ENCODE results near the gene COASY.
A peak's percentile ranks its signal among the peaks of the same experiment; 100 is the strongest.

The COASY gene

DNA sequence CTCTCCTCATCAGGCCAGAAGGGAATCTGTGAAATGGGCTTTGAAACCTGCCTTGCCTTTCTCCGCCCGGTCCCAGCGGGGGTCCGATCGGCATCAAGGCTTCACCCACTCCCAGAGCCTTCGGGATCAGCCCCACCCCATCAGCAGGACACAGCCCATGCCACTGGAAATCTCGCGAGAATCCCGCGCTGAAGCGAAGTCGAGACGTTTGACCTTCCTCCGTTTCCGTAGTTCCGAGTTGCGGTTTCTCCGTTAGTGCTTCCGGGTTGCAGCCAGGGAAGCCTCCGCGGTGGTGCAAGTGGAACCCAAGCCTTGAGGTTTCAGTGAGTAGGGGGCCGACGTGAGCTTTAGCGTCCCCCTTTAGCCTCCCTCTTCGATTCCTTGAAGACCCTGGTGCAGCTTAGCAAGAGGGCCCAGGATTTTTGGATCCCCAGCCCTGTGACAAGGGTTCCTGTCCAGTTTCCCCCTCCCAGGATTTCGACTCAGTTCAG lies at the start of gene COASY:
TSS of gene COASY (plus strand) at position 252 of the 491 bp plus-strand sequence. CDS start 475 bp downstream, outside the sequence.
- peak within 1 kb of the TSS; percentile 83 for H3K4me3 ChIP-seq (ENCODE audit: low read depth, low read length)
- DNase-seq (ENCODE audit: low read depth, low spot score) = peak; percentile 85
- ChIA-PET POLR2A (no interaction called here), CTCF (no interaction called here)
- TF ChIP-seq, protein P1, sequence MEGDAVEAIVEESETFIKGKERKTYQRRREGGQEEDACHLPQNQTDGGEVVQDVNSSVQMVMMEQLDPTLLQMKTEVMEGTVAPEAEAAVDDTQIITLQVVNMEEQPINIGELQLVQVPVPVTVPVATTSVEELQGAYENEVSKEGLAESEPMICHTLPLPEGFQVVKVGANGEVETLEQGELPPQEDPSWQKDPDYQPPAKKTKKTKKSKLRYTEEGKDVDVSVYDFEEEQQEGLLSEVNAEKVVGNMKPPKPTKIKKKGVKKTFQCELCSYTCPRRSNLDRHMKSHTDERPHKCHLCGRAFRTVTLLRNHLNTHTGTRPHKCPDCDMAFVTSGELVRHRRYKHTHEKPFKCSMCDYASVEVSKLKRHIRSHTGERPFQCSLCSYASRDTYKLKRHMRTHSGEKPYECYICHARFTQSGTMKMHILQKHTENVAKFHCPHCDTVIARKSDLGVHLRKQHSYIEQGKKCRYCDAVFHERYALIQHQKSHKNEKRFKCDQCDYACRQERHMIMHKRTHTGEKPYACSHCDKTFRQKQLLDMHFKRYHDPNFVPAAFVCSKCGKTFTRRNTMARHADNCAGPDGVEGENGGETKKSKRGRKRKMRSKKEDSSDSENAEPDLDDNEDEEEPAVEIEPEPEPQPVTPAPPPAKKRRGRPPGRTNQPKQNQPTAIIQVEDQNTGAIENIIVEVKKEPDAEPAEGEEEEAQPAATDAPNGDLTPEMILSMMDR (IDR thresholded peaks at IDR 0.05; ENCODE audit: insufficient read depth, low read length, missing control alignments) = no peak

- TF ChIP-seq, protein P1 (IDR thresholded peaks at IDR 0.05; ENCODE audit: insufficient read depth, low read length, missing control alignments) = no peak
- no peak for DNase-seq (ENCODE audit: low read depth, low spot score)
- ChIA-PET CTCF (interaction anchor here (0.9 to 1.6 kb wide), 5 partner anchors 12 to 200 kb away, joined by 3 to 4 read pairs (median 4); no protein-coding TSS in a partner anchor), POLR2A (no interaction called here)
- no peak overlapping the region for H3K4me3 ChIP-seq (ENCODE audit: low read depth, low read length)
These were observed 49.7 kb upstream of the COASY start for GRCh38 chr17:42512246-42512645.

DNA sequence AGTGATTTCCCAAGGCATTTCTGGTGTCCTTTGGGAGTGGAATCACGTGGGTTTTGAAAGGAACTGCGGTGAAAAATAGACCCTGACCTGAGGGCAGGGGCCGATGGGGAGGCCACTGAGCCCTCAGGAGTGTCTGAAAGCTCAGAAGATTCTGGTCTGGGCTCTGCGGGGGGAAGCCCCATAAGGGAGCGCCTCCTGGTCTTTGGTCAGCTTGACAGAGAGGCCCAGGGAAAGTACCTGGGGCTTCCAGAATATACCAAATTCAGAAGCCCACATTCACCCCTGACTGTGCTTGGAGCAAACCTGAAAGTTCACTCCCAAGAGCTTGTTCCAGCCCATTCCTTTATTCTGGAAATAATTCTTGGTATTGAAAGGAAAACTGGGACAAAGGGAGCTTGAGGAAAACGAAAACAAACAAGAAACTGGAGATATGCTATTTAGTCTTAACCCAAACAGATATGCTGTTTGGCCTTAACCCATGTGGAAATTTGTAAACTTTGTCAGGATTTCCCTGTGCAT lies 49.2 kb upstream of the COASY start:
- no peak for DNase-seq (ENCODE audit: low read depth, low spot score)
- ChIA-PET POLR2A (no interaction called here), CTCF (interaction anchor here (0.9 to 1.6 kb wide), 5 partner anchors 13 to 201 kb away, joined by 3 to 4 read pairs (median 4); no protein-coding TSS in a partner anchor)
- TF ChIP-seq, protein P1 (IDR thresholded peaks at IDR 0.05; ENCODE audit: insufficient read depth, low read length, missing control alignments) = no peak
- no peak overlapping the region for H3K4me3 ChIP-seq (ENCODE audit: low read depth, low read length)

DNA sequence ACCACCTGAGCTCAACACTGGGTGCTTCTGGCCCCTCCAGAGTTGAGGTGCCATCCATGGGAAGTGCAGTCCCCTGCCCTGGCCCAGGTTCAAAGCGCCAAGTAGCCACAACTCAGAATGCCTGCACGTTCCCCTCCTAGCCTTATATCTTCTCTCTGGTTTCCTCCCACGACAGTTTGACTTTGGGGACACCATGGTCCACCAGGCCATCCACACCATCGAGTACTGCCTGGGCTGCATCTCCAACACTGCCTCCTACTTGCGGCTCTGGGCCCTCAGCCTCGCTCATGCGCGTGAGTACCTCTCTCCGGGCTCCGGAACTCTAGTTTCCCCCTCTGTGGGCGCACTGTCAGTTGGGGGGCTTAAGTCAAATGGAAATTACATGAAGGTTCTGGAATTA lies 48.3 kb upstream of the COASY start:
- POLR2A ChIA-PET = interaction anchor here (1.5 to 1.7 kb wide), 2 partner anchors 94 to 202 kb away, joined by 3 to 6 read pairs; no protein-coding TSS in a partner anchor
- TF ChIP-seq, protein P1 (IDR thresholded peaks at IDR 0.05; ENCODE audit: insufficient read depth, low read length, missing control alignments) = no peak
- CTCF ChIA-PET = interaction anchor here (0.8 to 7.7 kb wide), 8 partner anchors 14 to 203 kb away, joined by 3 to 83 read pairs (median 4); no protein-coding TSS in a partner anchor
- H3K4me3 ChIP-seq (ENCODE audit: low read depth, low read length) = no peak overlapping the region
- no peak for DNase-seq (ENCODE audit: low read depth, low spot score)

GRCh38 chr17:42514279-42514678 lies 47.7 kb upstream of the COASY start:
- CTCF ChIA-PET = interaction anchor here (0.8 to 7.7 kb wide), 11 partner anchors 8 to 204 kb away, joined by 3 to 83 read pairs (median 4); no protein-coding TSS in a partner anchor
- no peak for DNase-seq (ENCODE audit: low read depth, low spot score)
- TF ChIP-seq, protein P1 (IDR thresholded peaks at IDR 0.05; ENCODE audit: insufficient read depth, low read length, missing control alignments) = no peak
- POLR2A ChIA-PET = interaction anchor here (0.5 to 1.7 kb wide), 4 partner anchors 26 to 203 kb away, joined by 3 to 6 read pairs (median 4); partner anchors contain the start of gene STAT3
- no peak overlapping the region for H3K4me3 ChIP-seq (ENCODE audit: low read depth, low read length)

- ChIA-PET CTCF (interaction anchor here (0.8 to 7.7 kb wide), 11 partner anchors 8 to 205 kb away, joined by 3 to 83 read pairs (median 4); no protein-coding TSS in a partner anchor), POLR2A (interaction anchor here (0.5 to 1.7 kb wide), 5 partner anchors 26 to 319 kb away, joined by 3 to 6 read pairs (median 3); partner anchors contain the start of gene STAT3)
- DNase-seq (ENCODE audit: low read depth, low spot score) = no peak
- H3K4me3 ChIP-seq (ENCODE audit: low read depth, low read length) = no peak overlapping the region
- TF ChIP-seq, protein P1 (IDR thresholded peaks at IDR 0.05; ENCODE audit: insufficient read depth, low read length, missing control alignments) = no peak
These were observed 47.1 kb upstream of the COASY start for GRCh38 chr17:42514867-42515266.
